Osteoblast (primary cell): ENCODE data around the gene PRDM5. TPM values are rescaled to one million over a fixed set of nuclear protein-coding genes. Genes with fewer than 3 reads are reported as not detected.

Source experiments
- DNase-seq: peaks from one replicate; pipeline ENCODE4 v3.0.0; 2011; ENCODE audit warnings: low spot score, mixed read lengths; ENCODE audit not compliant: insufficient read length; ENCODE audit errors: missing footprints
- H2AFZ ChIP-seq: 2 replicates; pipeline ENCODE4 v1.6.0; 2011; ENCODE audit warnings: mild to moderate bottlenecking, low read length
- H3K27ac ChIP-seq: 2 replicates; pipeline ENCODE4 v1.5.1; 2011; ENCODE audit warnings: mild to moderate bottlenecking, low read depth, low read length, moderate library complexity
- H3K27me3 ChIP-seq: 2 replicates; pipeline ENCODE4 v1.6.0; 2012; ENCODE audit warnings: mild to moderate bottlenecking, control low read depth, inconsistent platforms, low read length, moderate library complexity; ENCODE audit not compliant: insufficient read depth
- H3K36me3 ChIP-seq: 2 replicates; pipeline ENCODE4 v1.5.1; 2011; ENCODE audit warnings: mild to moderate bottlenecking, low read length, control low read depth, moderate library complexity; ENCODE audit not compliant: insufficient read depth
- H3K4me1 ChIP-seq: 2 replicates; pipeline ENCODE4 v1.5.1; 2011; ENCODE audit warnings: mild to moderate bottlenecking, low read length, control low read depth, moderate library complexity; ENCODE audit not compliant: insufficient read depth
- H3K4me2 ChIP-seq: 2 replicates; pipeline ENCODE4 v1.6.0; 2011; ENCODE audit warnings: mild to moderate bottlenecking, low read length; ENCODE audit not compliant: insufficient read depth
- H3K4me3 ChIP-seq: fragments of 200-600 bp; sonication (generic); 3 replicates; pipeline ENCODE4 v1.5.1; 2012; ENCODE audit warnings: mild to moderate bottlenecking, low read length, inconsistent platforms; ENCODE audit not compliant: insufficient read depth
- H3K79me2 ChIP-seq: 2 replicates; pipeline ENCODE4 v1.6.0; 2012; ENCODE audit warnings: mild to moderate bottlenecking, low read length, control low read depth, inconsistent platforms; ENCODE audit not compliant: insufficient read depth
- H3K9me3 ChIP-seq: 2 replicates; pipeline ENCODE4 v1.5.1; 2011; ENCODE audit warnings: low read depth, low read length, control low read depth
- H4K20me1 ChIP-seq: 2 replicates; pipeline ENCODE4 v1.6.0; 2012; ENCODE audit warnings: mild to moderate bottlenecking, low read length, control low read depth; ENCODE audit not compliant: insufficient read depth
- total RNA-seq: library from RNA; depleted of rRNA; stranded (reverse); fragments of >200 nt; gene quantifications from 2 replicates; pipeline ENCODE4 v1.2.3, GENCODE V29; 2012
- TF ChIP-seq, protein P1 (sequence below): IDR thresholded peaks from 2 replicates; pipeline ENCODE4 v1.5.1; 2011; ENCODE audit warnings: mild to moderate bottlenecking, low read depth, low read length, moderate library complexity; ENCODE audit errors: extremely low read depth

PRDM5 gene
- total RNA-seq, 1 donor = 39.4 TPM

DNA sequence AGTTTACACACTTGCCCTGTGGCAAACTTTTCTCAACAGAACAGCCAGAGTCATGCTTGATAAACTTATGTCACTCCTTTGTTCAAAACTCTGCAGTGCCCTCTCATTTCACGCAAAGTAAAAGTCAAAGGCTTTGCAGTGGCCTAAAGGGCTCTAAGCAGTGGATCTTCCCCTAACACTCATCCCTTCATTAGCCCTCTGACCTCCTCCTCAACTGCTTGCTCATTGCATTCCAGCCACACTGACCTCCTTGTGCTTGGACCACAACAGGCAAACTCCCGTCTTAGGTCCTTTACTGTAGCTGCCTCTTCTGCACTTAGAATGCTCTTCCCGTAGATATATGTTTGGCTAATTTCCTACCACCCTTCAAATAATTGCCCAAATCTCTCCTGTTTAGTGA, 5.6 kb downstream of the PRDM5 start:
- peaks cover 54% of the 10 kb centered on the region for H3K79me2 ChIP-seq
- H2AFZ ChIP-seq = no peak overlapping the region
- H3K36me3 ChIP-seq = no peaks in the 10 kb centered on the region
- H3K4me3 ChIP-seq = no peak overlapping the region
- peaks cover 2% of the 10 kb centered on the region for H4K20me1 ChIP-seq
- H3K4me1 ChIP-seq = peaks cover 19% of the 10 kb centered on the region
- no peak overlapping the region for H3K27ac ChIP-seq
- DNase-seq = peak; percentile 38
- no peaks in the 10 kb centered on the region for H3K9me3 ChIP-seq
- TF ChIP-seq, protein P1, sequence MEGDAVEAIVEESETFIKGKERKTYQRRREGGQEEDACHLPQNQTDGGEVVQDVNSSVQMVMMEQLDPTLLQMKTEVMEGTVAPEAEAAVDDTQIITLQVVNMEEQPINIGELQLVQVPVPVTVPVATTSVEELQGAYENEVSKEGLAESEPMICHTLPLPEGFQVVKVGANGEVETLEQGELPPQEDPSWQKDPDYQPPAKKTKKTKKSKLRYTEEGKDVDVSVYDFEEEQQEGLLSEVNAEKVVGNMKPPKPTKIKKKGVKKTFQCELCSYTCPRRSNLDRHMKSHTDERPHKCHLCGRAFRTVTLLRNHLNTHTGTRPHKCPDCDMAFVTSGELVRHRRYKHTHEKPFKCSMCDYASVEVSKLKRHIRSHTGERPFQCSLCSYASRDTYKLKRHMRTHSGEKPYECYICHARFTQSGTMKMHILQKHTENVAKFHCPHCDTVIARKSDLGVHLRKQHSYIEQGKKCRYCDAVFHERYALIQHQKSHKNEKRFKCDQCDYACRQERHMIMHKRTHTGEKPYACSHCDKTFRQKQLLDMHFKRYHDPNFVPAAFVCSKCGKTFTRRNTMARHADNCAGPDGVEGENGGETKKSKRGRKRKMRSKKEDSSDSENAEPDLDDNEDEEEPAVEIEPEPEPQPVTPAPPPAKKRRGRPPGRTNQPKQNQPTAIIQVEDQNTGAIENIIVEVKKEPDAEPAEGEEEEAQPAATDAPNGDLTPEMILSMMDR = no peak
- no peak overlapping the region for H3K4me2 ChIP-seq
- H3K27me3 ChIP-seq = no peaks in the 10 kb centered on the region

DNA sequence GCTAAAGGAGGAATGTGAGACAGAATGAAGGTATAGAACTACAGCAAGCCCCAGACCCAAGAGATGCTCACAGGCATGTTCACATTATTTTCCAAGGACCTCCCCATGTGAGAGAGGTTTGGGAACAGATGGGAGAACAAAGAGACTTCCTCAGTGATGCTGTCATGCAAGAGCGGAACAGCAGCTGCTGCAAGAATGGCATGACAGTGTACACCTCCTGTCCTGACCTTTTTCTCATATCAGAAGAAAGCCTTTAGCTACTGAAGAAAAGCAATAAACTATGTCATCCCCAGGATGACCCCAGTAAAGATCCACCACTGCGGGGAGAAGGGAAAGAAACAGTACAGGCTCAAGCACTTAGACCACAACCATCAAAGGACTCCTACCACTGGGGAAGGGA, 7.2 kb downstream of the PRDM5 start:
- TF ChIP-seq, protein P1 = no peak
- no peak for DNase-seq

DNA sequence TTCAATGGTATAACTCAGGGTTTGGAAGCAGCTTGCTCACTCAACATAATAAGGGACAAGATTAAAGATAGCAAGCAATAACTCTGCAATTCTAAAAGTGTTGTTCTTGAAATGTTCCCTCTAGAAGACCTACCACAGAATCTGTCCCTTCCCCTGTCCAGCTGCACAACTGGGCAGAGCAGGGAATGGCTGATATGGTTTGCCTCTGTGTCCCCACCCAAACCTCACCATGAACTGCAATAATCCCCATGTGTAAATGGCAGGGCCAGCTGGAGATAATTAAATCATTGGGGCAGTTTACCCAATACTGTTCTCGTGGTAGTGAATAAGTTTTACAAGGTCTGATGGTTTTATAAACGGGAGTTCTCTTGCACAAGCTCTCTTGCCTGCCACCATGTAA, 19.1 kb downstream of the PRDM5 start:
- TF ChIP-seq, protein P1 = no peak
- H3K79me2 ChIP-seq = peaks cover 5% of the 10 kb centered on the region
- H3K9me3 ChIP-seq = no peaks in the 10 kb centered on the region
- H3K4me2 ChIP-seq = no peak overlapping the region
- H3K27ac ChIP-seq = no peak overlapping the region
- H3K4me1 ChIP-seq = no peaks in the 10 kb centered on the region
- no peak overlapping the region for H2AFZ ChIP-seq
- no peaks in the 10 kb centered on the region for H4K20me1 ChIP-seq
- peaks cover 7% of the 10 kb centered on the region for H3K36me3 ChIP-seq
- H3K4me3 ChIP-seq = no peak overlapping the region
- H3K27me3 ChIP-seq = no peaks in the 10 kb centered on the region
- no peak for DNase-seq

More for the DNA sequence above, 7.2 kb downstream of the PRDM5 start:
- H3K27me3 ChIP-seq = no peaks in the 10 kb centered on the region
- H3K4me1 ChIP-seq = peaks cover 9% of the 10 kb centered on the region
- no peaks in the 10 kb centered on the region for H3K36me3 ChIP-seq
- H3K4me3 ChIP-seq = no peak overlapping the region
- H3K9me3 ChIP-seq = no peaks in the 10 kb centered on the region
- H3K4me2 ChIP-seq = no peak overlapping the region
- H3K27ac ChIP-seq = no peak overlapping the region
- H2AFZ ChIP-seq = no peak overlapping the region
- peaks cover 59% of the 10 kb centered on the region for H3K79me2 ChIP-seq
- peaks cover 2% of the 10 kb centered on the region for H4K20me1 ChIP-seq

DNA sequence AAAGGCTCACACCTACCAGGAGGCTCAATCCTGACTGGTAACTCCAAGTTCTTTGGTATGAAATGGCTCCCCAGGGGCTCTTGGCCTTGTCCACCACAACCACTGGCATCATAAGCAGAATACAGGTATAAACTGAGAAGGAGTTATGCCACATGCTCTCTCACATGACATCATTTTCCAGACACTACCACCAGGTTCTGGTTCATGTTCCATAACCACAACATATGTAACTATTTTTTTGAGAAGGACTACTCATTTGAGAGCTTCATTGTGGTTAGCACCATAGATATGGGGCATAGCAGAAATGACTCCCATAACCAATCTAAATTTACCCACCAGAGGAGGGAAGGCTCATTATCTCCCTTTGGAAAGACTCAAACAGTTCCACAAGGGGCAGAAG, 19.6 kb downstream of the PRDM5 start:
- Histone ChIP-seq H3K4me2 (no peak overlapping the region), H4K20me1 (no peaks in the 10 kb centered on the region), H3K79me2 (peaks cover 2% of the 10 kb centered on the region), H3K27ac (no peak overlapping the region), H3K9me3 (no peaks in the 10 kb centered on the region), H2AFZ (no peak overlapping the region), H3K4me1 (no peaks in the 10 kb centered on the region), H3K4me3 (no peak overlapping the region), H3K27me3 (no peaks in the 10 kb centered on the region), H3K36me3 (peaks cover 7% of the 10 kb centered on the region)
- no peak for DNase-seq
- TF ChIP-seq, protein P1 = no peak
